ENCODE measurements around the gene MEGF6.

The MEGF6 gene

GRCh38 chr1:3521426-3521825 is 89.9 kb downstream of the MEGF6 start:
- no peak for TF ChIP-seq CTCF (IDR thresholded peaks at IDR 0.05; ENCODE audit: low read depth, low read length, missing control alignments)
- no peak for DNase-seq (ENCODE audit: extremely low read depth, low read depth)
- H3K4me3 ChIP-seq (replicated peaks; ENCODE audit: low read depth, low read length): no peak overlapping the region

- no peak for DNase-seq (ENCODE audit: extremely low read depth, low read depth)
- H3K4me3 ChIP-seq (replicated peaks; ENCODE audit: low read depth, low read length): no peak overlapping the region
- TF ChIP-seq CTCF (IDR thresholded peaks at IDR 0.05; ENCODE audit: low read depth, low read length, missing control alignments): no peak
Measured at GRCh38 chr1:3520419-3521378, 90.6 kb downstream of the MEGF6 start.

GRCh38 chr1:3519301-3519885 is 91.9 kb downstream of the MEGF6 start:
- TF ChIP-seq CTCF (IDR thresholded peaks at IDR 0.05; ENCODE audit: low read depth, low read length, missing control alignments): no peak
- no peak overlapping the region for H3K4me3 ChIP-seq (replicated peaks; ENCODE audit: low read depth, low read length)
- DNase-seq (ENCODE audit: extremely low read depth, low read depth): no peak

- TF ChIP-seq CTCF (IDR thresholded peaks at IDR 0.05; ENCODE audit: low read depth, low read length, missing control alignments): no peak
- no peak overlapping the region for H3K4me3 ChIP-seq (replicated peaks; ENCODE audit: low read depth, low read length)
- DNase-seq (ENCODE audit: extremely low read depth, low read depth): no peak
Measured at GRCh38 chr1:3518756-3519155, 92.6 kb downstream of the MEGF6 start.

GRCh38 chr1:3518256-3518655 is 93.1 kb downstream of the MEGF6 start:
- TF ChIP-seq CTCF (IDR thresholded peaks at IDR 0.05; ENCODE audit: low read depth, low read length, missing control alignments): peak; percentile 57
- no peak for DNase-seq (ENCODE audit: extremely low read depth, low read depth)
- H3K4me3 ChIP-seq (replicated peaks; ENCODE audit: low read depth, low read length): no peak overlapping the region

GRCh38 chr1:3516911-3517675 is 94.2 kb downstream of the MEGF6 start:
- no peak for TF ChIP-seq CTCF (IDR thresholded peaks at IDR 0.05; ENCODE audit: low read depth, low read length, missing control alignments)
- no peak for DNase-seq (ENCODE audit: extremely low read depth, low read depth)
- H3K4me3 ChIP-seq (replicated peaks; ENCODE audit: low read depth, low read length): no peak overlapping the region

Data from HFF-Myc (cell line).